Thyroid gland (tissue), 4 donors: Measurements from ENCODE around the gene VPS18.

Source experiments
- CTCF ChIP-seq, 6 experiments: fragments of 200-600 bp in 3 of 6; fragments of 450-650 bp in 3 of 6; sonication (generic) in 3 of 6; IDR thresholded peaks; one replicate each; pipeline ENCODE4 v1.5.1; 2016 to 2019; ENCODE audit warnings: antibody characterized with exemption in 6 of 6, mild to moderate bottlenecking in 2 of 6, inconsistent platforms in 1 of 6, moderate library complexity in 1 of 6
- POLR2A ChIP-seq, 2 donors: fragments of 450-650 bp; IDR thresholded peaks; one replicate each; pipeline ENCODE4 v1.6.1; 2017; ENCODE audit warnings: antibody characterized with exemption in 2 of 2, mild to moderate bottlenecking in 2 of 2, moderate library complexity in 1 of 2

- no peak for TF ChIP-seq CTCF (IDR thresholded peaks at IDR 0.05)
- TF ChIP-seq POLR2A (IDR thresholded peaks at IDR 0.05) = no peak
Measured at GRCh38 chr15:40925863-40926658, 31.8 kb downstream of the VPS18 start.
